Mucosa of descending colon (tissue), 3 donors: ENCODE results near the gene PRR11. TPM values are rescaled to one million over a fixed set of nuclear protein-coding genes. Genes with fewer than 3 reads are reported as not detected.

Source experiments
- ATAC-seq: fragments of 200-7000 bp; cut with Tn5 transposase; one replicate; pipeline ENCODE4 v1.9.1; 2020; ENCODE audit warnings: mild to moderate bottlenecking, moderate library complexity
- DNase-seq, 3 donors: peaks; one replicate each; pipeline ENCODE4 v3.0.0-alpha.2; 2020
- H3K36me3 ChIP-seq: fragments of 200-600 bp; one replicate; pipeline ENCODE4 v1.8.0; 2021; ENCODE audit warnings: low read depth, mild to moderate bottlenecking
- H3K4me1 ChIP-seq: fragments of 200-600 bp; one replicate; pipeline ENCODE4 v1.8.0; 2021; ENCODE audit warnings: low read depth, mild to moderate bottlenecking
- H3K4me3 ChIP-seq: fragments of 200-600 bp; one replicate; pipeline ENCODE4 v1.8.0; 2021; ENCODE audit warnings: mild to moderate bottlenecking
- H3K9me3 ChIP-seq: fragments of 200-600 bp; one replicate; pipeline ENCODE4 v1.8.0; 2021; ENCODE audit warnings: mild to moderate bottlenecking
- intact Hi-C, 2 donors: fragments of 100-400 bp; cut with DNase I in 1 of 2; cut with micrococcal nuclease in 1 of 2; formaldehyde crosslinking; loops; one replicate each; pipeline versions ENCODE4 v1.11.0 to v1.11.1; 2022; cut with DNase I, micrococcal nuclease
- total RNA-seq, 3 donors: library from RNA; stranded (reverse); fragmentation: NEBNext Ultra II Directional in 2 of 3; extraction: Animal tissue kit (Norgen Biotek cat#: 25700) in 2 of 3; gene quantifications; one replicate each; pipeline versions ENCODE4 v1.2.1 to v1.2.4, GENCODE V29; 2021 to 2023
- TF ChIP-seq, protein P1 (sequence below): fragments of 200-600 bp; IDR thresholded peaks from one replicate; pipeline ENCODE4 v1.8.0; 2022; ENCODE audit warnings: antibody characterized with exemption, mild to moderate bottlenecking
- donor health status: DM: no; HTN: no; CAD: no; lungs with moderate emphysema.
- donor health status: DM: no; HTN: no; CAD: no.
- donor health status: DM: no; HTN: yes; CAD: no.

PRR11 gene
- total RNA-seq, 3 donors from 2014 or later: 2.0 to 17.3 (median 3.5) TPM

GRCh38 chr17:59110973-59111372 is 44.6 kb upstream of the PRR11 start:
- Histone ChIP-seq H3K4me3 (no peak overlapping the region), H3K4me1 (no peaks in the 10 kb centered on the region), H3K9me3 (no peaks in the 10 kb centered on the region), H3K36me3 (no peaks in the 10 kb centered on the region)
- intact Hi-C loops: no loop called here
- no peak for DNase-seq
- TF ChIP-seq, protein P1, sequence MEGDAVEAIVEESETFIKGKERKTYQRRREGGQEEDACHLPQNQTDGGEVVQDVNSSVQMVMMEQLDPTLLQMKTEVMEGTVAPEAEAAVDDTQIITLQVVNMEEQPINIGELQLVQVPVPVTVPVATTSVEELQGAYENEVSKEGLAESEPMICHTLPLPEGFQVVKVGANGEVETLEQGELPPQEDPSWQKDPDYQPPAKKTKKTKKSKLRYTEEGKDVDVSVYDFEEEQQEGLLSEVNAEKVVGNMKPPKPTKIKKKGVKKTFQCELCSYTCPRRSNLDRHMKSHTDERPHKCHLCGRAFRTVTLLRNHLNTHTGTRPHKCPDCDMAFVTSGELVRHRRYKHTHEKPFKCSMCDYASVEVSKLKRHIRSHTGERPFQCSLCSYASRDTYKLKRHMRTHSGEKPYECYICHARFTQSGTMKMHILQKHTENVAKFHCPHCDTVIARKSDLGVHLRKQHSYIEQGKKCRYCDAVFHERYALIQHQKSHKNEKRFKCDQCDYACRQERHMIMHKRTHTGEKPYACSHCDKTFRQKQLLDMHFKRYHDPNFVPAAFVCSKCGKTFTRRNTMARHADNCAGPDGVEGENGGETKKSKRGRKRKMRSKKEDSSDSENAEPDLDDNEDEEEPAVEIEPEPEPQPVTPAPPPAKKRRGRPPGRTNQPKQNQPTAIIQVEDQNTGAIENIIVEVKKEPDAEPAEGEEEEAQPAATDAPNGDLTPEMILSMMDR: no peak
- no peak for ATAC-seq

DNA sequence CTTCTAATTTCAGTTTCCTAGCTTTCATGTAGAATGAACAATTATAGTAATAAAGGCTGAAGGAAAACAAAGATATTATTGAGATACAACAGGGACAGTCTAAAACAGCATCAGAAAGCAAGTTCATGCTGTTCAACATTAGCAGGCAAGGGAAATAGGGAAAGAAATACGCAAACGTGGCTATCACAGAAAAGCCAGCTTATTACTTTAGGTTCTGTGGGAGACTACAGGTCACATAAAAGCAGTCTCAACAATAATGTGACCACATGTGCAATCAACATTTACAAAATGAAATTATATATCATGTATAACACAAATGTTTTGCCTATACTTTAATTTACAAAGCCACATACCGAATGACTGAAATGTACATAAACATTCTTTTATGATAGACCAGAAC is 44.0 kb upstream of the PRR11 start:
- TF ChIP-seq, protein P1: no peak
- no peak overlapping the region for H3K4me3 ChIP-seq
- no peaks in the 10 kb centered on the region for H3K36me3 ChIP-seq
- ATAC-seq (no peak), DNase-seq (no peak)
- H3K9me3 ChIP-seq: no peaks in the 10 kb centered on the region
- no peaks in the 10 kb centered on the region for H3K4me1 ChIP-seq
- intact Hi-C loops: no loop called here

- no peaks in the 10 kb centered on the region for H3K36me3 ChIP-seq
- ATAC-seq (no peak), DNase-seq (no peak)
- H3K4me1 ChIP-seq: no peaks in the 10 kb centered on the region
- intact Hi-C loops: no loop called here
- no peaks in the 10 kb centered on the region for H3K9me3 ChIP-seq
- TF ChIP-seq, protein P1: no peak
- H3K4me3 ChIP-seq: no peak overlapping the region
Observed at GRCh38 chr17:59115474-59115873, 40.1 kb upstream of the PRR11 start.

DNA sequence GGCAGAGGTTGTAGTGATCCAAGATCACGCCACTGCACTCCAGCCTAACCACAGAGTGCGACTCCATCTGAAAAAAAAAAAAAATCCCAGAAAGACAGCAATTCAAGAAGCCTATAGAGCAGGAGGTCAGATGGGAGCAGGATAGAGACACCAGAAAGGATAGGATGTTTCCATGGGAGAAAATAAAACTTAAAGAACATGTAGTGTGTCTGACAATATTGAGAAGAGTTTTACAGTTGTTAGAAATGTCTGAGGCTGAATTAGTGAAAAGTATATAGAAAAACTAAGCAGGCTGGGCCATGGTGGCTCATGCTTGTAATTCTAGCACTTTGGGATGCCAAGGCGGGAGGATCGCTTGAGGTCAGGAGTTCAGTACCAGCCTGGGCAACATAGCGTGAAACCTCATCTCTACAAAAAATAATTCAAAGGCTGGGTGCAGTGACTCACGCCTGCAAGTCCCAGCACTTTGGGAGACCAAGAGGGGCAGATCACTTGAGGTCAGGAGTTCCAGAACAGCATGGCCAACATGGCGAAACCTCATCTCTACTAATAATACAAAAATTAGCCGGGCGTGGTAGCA is 33.6 kb upstream of the PRR11 start:
- Histone ChIP-seq H3K4me1 (no peaks in the 10 kb centered on the region), H3K9me3 (no peaks in the 10 kb centered on the region), H3K36me3 (no peaks in the 10 kb centered on the region), H3K4me3 (no peak overlapping the region)
- ATAC-seq: no peak
- TF ChIP-seq, protein P1: no peak
- DNase-seq: no peak
- intact Hi-C loops: no loop called here

DNA sequence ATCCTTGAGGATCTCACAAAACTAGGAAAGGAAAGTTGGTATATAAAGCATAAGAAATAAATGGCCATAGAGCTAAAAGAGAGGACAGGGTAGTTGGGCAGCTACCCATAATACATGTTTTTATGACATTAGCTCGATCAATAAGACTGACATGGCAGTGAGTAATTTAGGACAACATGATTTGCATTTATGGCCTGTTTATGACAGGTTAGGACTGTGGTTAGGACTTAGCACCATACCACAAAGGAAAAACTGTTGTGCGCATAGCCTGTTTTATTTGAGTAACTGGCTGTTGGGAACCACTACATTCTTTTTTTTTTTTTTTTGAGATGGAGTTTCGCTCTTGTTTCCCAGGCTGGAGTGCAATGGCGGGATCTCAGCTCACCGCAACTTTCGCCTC is 30.9 kb upstream of the PRR11 start:
- no peaks in the 10 kb centered on the region for H3K9me3 ChIP-seq
- DNase-seq: no peak
- TF ChIP-seq, protein P1: no peak
- intact Hi-C loops: no loop called here
- ATAC-seq: peak; percentile 87
- H3K4me1 ChIP-seq: no peaks in the 10 kb centered on the region
- H3K36me3 ChIP-seq: no peaks in the 10 kb centered on the region
- no peak overlapping the region for H3K4me3 ChIP-seq
